Measurements from ENCODE around the gene YPEL2.

YPEL2 gene

DNA sequence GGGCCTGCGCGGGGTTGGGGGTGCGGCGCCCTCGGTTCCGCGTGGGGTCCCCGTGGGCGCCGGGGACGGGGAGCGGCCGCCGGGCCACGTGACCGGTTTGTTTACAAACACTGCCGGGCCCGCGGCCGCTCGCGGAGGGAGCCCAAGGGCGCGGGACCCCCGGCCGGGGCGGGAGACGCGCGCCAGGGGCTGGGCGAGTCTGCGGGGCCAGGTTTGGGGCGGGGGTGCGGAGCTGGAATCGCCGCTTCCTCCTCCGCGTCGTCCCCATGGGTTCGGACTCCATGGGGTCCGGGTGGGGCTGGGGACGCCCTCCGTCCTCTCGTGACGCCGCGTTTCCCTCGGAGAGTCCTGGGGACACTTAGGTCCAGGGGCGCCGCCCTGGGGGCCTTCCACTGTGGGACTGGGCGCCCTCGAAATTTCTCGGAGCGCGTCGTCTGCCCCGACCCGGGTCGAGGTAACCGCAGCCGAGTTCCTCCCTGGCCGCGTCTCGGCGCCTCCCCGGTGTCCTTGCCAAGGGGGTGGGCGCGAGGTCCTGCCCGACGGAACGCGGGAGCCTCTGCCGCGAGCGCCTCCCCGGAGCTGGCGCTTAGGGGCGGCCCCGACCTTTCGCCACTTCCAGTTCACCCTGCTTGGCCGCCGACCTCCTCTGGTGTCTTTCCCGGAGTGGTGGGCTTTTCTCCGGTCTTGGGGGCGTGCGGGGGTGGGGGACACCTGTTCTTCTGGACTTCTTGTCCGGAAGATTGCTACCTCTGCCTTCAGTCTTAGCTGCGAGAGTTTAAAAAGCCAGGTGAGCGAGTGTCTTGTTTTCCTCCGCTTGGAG lies 684 bp downstream of the YPEL2 start (continued):
- peak; percentile 66; the same call in 1 of the 2 replicates for TF ChIP-seq KLF16 (tag by site-specific recombination; IDR thresholded peaks at IDR 0.05)
- no peak for TF ChIP-seq ZNF621 (tag by site-specific recombination; IDR thresholded peaks at IDR 0.05)
- TF ChIP-seq, protein P1, sequence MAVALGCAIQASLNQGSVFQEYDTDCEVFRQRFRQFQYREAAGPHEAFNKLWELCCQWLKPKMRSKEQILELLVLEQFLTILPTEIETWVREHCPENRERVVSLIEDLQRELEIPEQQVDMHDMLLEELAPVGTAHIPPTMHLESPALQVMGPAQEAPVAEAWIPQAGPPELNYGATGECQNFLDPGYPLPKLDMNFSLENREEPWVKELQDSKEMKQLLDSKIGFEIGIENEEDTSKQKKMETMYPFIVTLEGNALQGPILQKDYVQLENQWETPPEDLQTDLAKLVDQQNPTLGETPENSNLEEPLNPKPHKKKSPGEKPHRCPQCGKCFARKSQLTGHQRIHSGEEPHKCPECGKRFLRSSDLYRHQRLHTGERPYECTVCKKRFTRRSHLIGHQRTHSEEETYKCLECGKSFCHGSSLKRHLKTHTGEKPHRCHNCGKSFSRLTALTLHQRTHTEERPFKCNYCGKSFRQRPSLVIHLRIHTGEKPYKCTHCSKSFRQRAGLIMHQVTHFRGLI (tag by site-specific recombination; IDR thresholded peaks at IDR 0.05): no peak
- no peak for TF ChIP-seq ZNF654 (tag by site-specific recombination; IDR thresholded peaks at IDR 0.05; ENCODE audit: low read depth)
- no peak for TF ChIP-seq ZNF558 (tag by site-specific recombination; IDR thresholded peaks at IDR 0.05)
- TF ChIP-seq SP7 (tag by site-specific recombination; IDR thresholded peaks at IDR 0.05): 0 out of 2 replicates have a peak, but pooled peaks have one; percentile 22
- no peak for TF ChIP-seq ZNF555 (tag by site-specific recombination; conservative IDR thresholded peaks at IDR 0.05)
- no peak for TF ChIP-seq ZNF843 (tag by site-specific recombination; IDR thresholded peaks at IDR 0.05)
- TF ChIP-seq, protein P2, sequence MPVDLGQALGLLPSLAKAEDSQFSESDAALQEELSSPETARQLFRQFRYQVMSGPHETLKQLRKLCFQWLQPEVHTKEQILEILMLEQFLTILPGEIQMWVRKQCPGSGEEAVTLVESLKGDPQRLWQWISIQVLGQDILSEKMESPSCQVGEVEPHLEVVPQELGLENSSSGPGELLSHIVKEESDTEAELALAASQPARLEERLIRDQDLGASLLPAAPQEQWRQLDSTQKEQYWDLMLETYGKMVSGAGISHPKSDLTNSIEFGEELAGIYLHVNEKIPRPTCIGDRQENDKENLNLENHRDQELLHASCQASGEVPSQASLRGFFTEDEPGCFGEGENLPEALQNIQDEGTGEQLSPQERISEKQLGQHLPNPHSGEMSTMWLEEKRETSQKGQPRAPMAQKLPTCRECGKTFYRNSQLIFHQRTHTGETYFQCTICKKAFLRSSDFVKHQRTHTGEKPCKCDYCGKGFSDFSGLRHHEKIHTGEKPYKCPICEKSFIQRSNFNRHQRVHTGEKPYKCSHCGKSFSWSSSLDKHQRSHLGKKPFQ (tag by site-specific recombination; IDR thresholded peaks at IDR 0.05): no peak
- TF ChIP-seq ZNF623 (tag by site-specific recombination; IDR thresholded peaks at IDR 0.05): no peak
- TF ChIP-seq ZFP69B (tag by site-specific recombination; IDR thresholded peaks at IDR 0.05): no peak
- TF ChIP-seq, protein P3, sequence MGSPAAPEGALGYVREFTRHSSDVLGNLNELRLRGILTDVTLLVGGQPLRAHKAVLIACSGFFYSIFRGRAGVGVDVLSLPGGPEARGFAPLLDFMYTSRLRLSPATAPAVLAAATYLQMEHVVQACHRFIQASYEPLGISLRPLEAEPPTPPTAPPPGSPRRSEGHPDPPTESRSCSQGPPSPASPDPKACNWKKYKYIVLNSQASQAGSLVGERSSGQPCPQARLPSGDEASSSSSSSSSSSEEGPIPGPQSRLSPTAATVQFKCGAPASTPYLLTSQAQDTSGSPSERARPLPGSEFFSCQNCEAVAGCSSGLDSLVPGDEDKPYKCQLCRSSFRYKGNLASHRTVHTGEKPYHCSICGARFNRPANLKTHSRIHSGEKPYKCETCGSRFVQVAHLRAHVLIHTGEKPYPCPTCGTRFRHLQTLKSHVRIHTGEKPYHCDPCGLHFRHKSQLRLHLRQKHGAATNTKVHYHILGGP (tag by site-specific recombination; IDR thresholded peaks at IDR 0.05): no peak
- TF ChIP-seq ZNF132 (tag by site-specific recombination; IDR thresholded peaks at IDR 0.05; ENCODE audit: borderline replicate concordance): no peak
- no peak for TF ChIP-seq ZNF266 (tag by site-specific recombination; IDR thresholded peaks at IDR 0.05; ENCODE audit: low read depth)
- peak; percentile 21; the same call in 1 of the 2 replicates for TF ChIP-seq ZNF561 (tag by site-specific recombination; IDR thresholded peaks at IDR 0.05; ENCODE audit: borderline replicate concordance)
- TF ChIP-seq ZBTB48 (tag by site-specific recombination; IDR thresholded peaks at IDR 0.05): no peak; the same call in 1 of the 2 replicates
- TF ChIP-seq HOXA7 (CRISPR knock-in tag; IDR thresholded peaks at IDR 0.05; ENCODE audit: borderline replicate concordance): no peak
- TF ChIP-seq ZNF548 (tag by site-specific recombination; IDR thresholded peaks at IDR 0.05): no peak
- TF ChIP-seq ZIC2 (tag by site-specific recombination; IDR thresholded peaks at IDR 0.05): peak; percentile 70
- TF ChIP-seq GLIS2 (tag by site-specific recombination; IDR thresholded peaks at IDR 0.05): peak; percentile 93
- TF ChIP-seq, protein P4, sequence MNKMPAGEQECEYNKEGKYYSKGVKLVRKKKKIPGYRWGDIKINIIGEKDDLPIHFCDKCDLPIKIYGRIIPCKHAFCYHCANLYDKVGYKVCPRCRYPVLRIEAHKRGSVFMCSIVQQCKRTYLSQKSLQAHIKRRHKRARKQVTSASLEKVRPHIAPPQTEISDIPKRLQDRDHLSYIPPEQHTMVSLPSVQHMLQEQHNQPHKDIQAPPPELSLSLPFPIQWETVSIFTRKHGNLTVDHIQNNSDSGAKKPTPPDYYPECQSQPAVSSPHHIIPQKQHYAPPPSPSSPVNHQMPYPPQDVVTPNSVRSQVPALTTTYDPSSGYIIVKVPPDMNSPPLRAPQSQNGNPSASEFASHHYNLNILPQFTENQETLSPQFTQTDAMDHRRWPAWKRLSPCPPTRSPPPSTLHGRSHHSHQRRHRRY (tag by site-specific recombination; IDR thresholded peaks at IDR 0.05): no peak
- TF ChIP-seq ZNF350 (tag by site-specific recombination; IDR thresholded peaks at IDR 0.05): no peak
- TF ChIP-seq, protein P5, sequence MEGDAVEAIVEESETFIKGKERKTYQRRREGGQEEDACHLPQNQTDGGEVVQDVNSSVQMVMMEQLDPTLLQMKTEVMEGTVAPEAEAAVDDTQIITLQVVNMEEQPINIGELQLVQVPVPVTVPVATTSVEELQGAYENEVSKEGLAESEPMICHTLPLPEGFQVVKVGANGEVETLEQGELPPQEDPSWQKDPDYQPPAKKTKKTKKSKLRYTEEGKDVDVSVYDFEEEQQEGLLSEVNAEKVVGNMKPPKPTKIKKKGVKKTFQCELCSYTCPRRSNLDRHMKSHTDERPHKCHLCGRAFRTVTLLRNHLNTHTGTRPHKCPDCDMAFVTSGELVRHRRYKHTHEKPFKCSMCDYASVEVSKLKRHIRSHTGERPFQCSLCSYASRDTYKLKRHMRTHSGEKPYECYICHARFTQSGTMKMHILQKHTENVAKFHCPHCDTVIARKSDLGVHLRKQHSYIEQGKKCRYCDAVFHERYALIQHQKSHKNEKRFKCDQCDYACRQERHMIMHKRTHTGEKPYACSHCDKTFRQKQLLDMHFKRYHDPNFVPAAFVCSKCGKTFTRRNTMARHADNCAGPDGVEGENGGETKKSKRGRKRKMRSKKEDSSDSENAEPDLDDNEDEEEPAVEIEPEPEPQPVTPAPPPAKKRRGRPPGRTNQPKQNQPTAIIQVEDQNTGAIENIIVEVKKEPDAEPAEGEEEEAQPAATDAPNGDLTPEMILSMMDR (tag by site-specific recombination; IDR thresholded peaks at IDR 0.05): no peak; the same call in none of the 2 replicates
- TF ChIP-seq ZNF549 (tag by site-specific recombination; IDR thresholded peaks at IDR 0.05): no peak
- TF ChIP-seq ZNF202 (tag by site-specific recombination; IDR thresholded peaks at IDR 0.05; ENCODE audit: borderline replicate concordance): no peak
- no peak for TF ChIP-seq HOXD13 (CRISPR knock-in tag; IDR thresholded peaks at IDR 0.05; ENCODE audit: borderline replicate concordance)
- TF ChIP-seq, protein P6, sequence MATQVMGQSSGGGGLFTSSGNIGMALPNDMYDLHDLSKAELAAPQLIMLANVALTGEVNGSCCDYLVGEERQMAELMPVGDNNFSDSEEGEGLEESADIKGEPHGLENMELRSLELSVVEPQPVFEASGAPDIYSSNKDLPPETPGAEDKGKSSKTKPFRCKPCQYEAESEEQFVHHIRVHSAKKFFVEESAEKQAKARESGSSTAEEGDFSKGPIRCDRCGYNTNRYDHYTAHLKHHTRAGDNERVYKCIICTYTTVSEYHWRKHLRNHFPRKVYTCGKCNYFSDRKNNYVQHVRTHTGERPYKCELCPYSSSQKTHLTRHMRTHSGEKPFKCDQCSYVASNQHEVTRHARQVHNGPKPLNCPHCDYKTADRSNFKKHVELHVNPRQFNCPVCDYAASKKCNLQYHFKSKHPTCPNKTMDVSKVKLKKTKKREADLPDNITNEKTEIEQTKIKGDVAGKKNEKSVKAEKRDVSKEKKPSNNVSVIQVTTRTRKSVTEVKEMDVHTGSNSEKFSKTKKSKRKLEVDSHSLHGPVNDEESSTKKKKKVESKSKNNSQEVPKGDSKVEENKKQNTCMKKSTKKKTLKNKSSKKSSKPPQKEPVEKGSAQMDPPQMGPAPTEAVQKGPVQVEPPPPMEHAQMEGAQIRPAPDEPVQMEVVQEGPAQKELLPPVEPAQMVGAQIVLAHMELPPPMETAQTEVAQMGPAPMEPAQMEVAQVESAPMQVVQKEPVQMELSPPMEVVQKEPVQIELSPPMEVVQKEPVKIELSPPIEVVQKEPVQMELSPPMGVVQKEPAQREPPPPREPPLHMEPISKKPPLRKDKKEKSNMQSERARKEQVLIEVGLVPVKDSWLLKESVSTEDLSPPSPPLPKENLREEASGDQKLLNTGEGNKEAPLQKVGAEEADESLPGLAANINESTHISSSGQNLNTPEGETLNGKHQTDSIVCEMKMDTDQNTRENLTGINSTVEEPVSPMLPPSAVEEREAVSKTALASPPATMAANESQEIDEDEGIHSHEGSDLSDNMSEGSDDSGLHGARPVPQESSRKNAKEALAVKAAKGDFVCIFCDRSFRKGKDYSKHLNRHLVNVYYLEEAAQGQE (tag by site-specific recombination; IDR thresholded peaks at IDR 0.05): no peak
- peak; percentile 52; the same call in 1 of the 2 replicates for TF ChIP-seq ZNF501 (tag by site-specific recombination; IDR thresholded peaks at IDR 0.05)
- no peak for TF ChIP-seq ZNF629 (tag by site-specific recombination; IDR thresholded peaks at IDR 0.05)

Measured in HEK293 (cell line).